Stimulated activated CD4-positive, alpha-beta T cell treated with anti-CD3 and anti-CD28 coated beads, Interleukin-15, amount 100 ng/mL, for 24 hours (primary cell): ENCODE results near the gene OCRL.

ENCODE experiments used
- DNase-seq: peaks from one replicate; pipeline ENCODE4 v3.0.0-alpha.2; 2020

OCRL gene

GRCh38 chrX:129640737-129641136, 100.7 kb downstream of the OCRL start:
- no peak for DNase-seq

DNA sequence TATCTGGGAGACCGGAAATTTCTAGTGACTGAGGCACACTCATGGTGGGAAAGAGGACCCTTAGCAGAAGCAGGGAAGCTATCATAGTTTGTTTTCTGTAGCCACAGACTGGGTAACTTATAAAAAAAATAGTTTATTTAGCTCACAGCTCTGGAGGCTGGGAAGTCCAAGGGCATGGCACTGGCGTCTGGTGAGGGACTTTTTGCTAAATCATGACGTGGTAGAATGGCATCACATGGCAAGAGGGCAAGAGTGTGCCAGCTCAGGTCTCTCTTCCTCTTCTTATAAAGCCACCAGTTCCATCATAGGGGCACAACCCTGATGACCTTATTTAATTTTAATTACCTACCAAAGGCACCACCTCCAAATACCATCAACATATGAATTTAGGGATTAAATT, 101.4 kb downstream of the OCRL start:
- no peak for DNase-seq

- DNase-seq, result no peak
Observed at GRCh38 chrX:129641941-129642340, 101.9 kb downstream of the OCRL start.
